ENCODE data around the gene ZNF79.
"Not testable (repeated sequence)": the region's sequence is repeated elsewhere in the genome, so short reads cannot be mapped to it uniquely, and the experiment has no call there.

The ZNF79 gene

GRCh38 chr9:127457191-127457878 is 33.2 kb downstream of the ZNF79 start:
- no peak for DNase-seq (ENCODE audit: low spot score)

GRCh38 chr9:127458921-127459320 is 34.7 kb downstream of the ZNF79 start:
- DNase-seq (ENCODE audit: low spot score) = no peak

- DNase-seq (ENCODE audit: low spot score) = no peak
Measured at GRCh38 chr9:127463382-127463781, 39.2 kb downstream of the ZNF79 start.

GRCh38 chr9:127463911-127464310 is 39.7 kb downstream of the ZNF79 start:
- no peak for DNase-seq (ENCODE audit: low spot score)

- DNase-seq (ENCODE audit: low spot score) = not testable (repeated sequence)
Measured at GRCh38 chr9:127466407-127466917, 42.3 kb downstream of the ZNF79 start.

- no peak for DNase-seq (ENCODE audit: low spot score)
Measured at GRCh38 chr9:127467621-127468020, 43.4 kb downstream of the ZNF79 start.

GRCh38 chr9:127470662-127471061 is 46.5 kb downstream of the ZNF79 start:
- DNase-seq (ENCODE audit: low spot score) = no peak

- no peak for DNase-seq (ENCODE audit: low spot score)
Measured at GRCh38 chr9:127473501-127473900, 49.3 kb downstream of the ZNF79 start.

- no peak for DNase-seq (ENCODE audit: low spot score)
Measured at GRCh38 chr9:127473932-127474331, 49.8 kb downstream of the ZNF79 start.

- DNase-seq (ENCODE audit: low spot score) = no peak
Measured at GRCh38 chr9:127474592-127474991, 50.4 kb downstream of the ZNF79 start.

- DNase-seq (ENCODE audit: low spot score) = no peak
Measured at GRCh38 chr9:127479507-127480081, 55.4 kb downstream of the ZNF79 start.

GRCh38 chr9:127482662-127483061 is 58.5 kb downstream of the ZNF79 start:
- no peak for DNase-seq (ENCODE audit: low spot score)

GRCh38 chr9:127485995-127486394 is 61.8 kb downstream of the ZNF79 start:
- no peak for DNase-seq (ENCODE audit: low spot score)

GRCh38 chr9:127488946-127489345 is 64.8 kb downstream of the ZNF79 start:
- DNase-seq (ENCODE audit: low spot score) = no peak

GRCh38 chr9:127489471-127490115 is 65.4 kb downstream of the ZNF79 start:
- no peak for DNase-seq (ENCODE audit: low spot score)

GRCh38 chr9:127490535-127491230 is 66.5 kb downstream of the ZNF79 start:
- DNase-seq (ENCODE audit: low spot score) = no peak

GRCh38 chr9:127491516-127491915 is 67.3 kb downstream of the ZNF79 start:
- no peak for DNase-seq (ENCODE audit: low spot score)

GRCh38 chr9:127492616-127493015 is 68.4 kb downstream of the ZNF79 start:
- no peak for DNase-seq (ENCODE audit: low spot score)

- DNase-seq (ENCODE audit: low spot score) = no peak
Measured at GRCh38 chr9:127493592-127494303, 69.6 kb downstream of the ZNF79 start.

GRCh38 chr9:127494304-127494702 is 70.1 kb downstream of the ZNF79 start:
- no peak for DNase-seq (ENCODE audit: low spot score)
